ENCODE data around the gene PDGFD. TPM values are rescaled to one million over a fixed set of nuclear protein-coding genes. Genes with fewer than 3 reads are reported as not detected.

PDGFD gene
- total RNA-seq, 2 experiments from 2014 or later: 0.11 to 0.13 TPM

- POLR2A ChIA-PET: no interaction called here
- CTCF ChIA-PET: no interaction called here
These were observed 17.5 kb downstream of the PDGFD start for GRCh38 chr11:104146421-104146820.

GRCh38 chr11:104145062-104145461 is 18.9 kb downstream of the PDGFD start:
- ChIA-PET CTCF (no interaction called here), POLR2A (no interaction called here)

DNA sequence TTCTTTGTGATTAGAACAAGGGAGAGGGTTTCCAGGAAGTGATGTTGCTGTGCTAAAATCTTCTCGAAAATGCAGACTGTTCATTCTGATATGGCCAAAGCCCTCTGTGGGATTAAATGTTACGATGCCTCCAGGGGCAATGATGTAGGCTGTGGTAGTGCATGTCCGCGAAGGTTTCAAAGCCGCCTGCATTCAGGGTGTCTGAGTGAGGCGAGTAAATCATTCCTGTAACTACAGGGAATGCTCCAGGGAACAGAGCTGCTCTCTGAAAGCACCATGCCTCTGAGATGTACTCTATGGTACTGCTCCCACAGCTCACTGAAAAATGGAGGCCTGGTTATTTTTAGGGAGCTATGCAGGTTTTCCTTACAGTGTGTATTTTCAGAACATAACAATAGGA is 21.2 kb downstream of the PDGFD start:
- ChIA-PET POLR2A (no interaction called here), CTCF (no interaction called here)

GRCh38 chr11:104136861-104137260 is 27.1 kb downstream of the PDGFD start:
- ChIA-PET POLR2A (no interaction called here), CTCF (no interaction called here)

GRCh38 chr11:104134745-104135144 is 29.2 kb downstream of the PDGFD start:
- ChIA-PET POLR2A (no interaction called here), CTCF (no interaction called here)

- ChIA-PET POLR2A (no interaction called here), CTCF (no interaction called here)
These were observed 33.8 kb downstream of the PDGFD start for GRCh38 chr11:104130161-104130560.

DNA sequence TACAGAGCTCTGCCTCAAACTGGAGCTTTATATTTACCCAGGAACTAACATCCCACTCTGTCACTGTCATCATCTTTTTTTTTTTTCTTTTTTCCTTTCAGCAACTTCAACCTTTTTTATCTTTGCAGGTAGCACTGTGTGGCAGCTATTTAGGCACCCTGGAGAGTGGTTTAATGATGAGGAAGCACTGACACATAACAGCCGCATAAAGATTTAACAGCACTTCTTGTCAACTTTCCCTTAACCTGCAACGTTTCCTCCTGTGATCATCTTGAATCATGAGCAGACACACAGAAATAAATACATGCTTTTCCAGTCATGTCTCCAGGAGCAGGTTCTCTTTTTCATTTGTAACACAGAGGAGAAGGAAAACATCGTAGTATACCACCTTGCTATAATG is 34.8 kb downstream of the PDGFD start:
- POLR2A ChIA-PET: no interaction called here
- CTCF ChIA-PET: no interaction called here

- ChIA-PET POLR2A (no interaction called here), CTCF (no interaction called here)
These were observed 36.1 kb downstream of the PDGFD start for GRCh38 chr11:104127828-104128227.

- ChIA-PET POLR2A (no interaction called here), CTCF (no interaction called here)
These were observed 37.5 kb downstream of the PDGFD start for GRCh38 chr11:104126464-104126863.

DNA sequence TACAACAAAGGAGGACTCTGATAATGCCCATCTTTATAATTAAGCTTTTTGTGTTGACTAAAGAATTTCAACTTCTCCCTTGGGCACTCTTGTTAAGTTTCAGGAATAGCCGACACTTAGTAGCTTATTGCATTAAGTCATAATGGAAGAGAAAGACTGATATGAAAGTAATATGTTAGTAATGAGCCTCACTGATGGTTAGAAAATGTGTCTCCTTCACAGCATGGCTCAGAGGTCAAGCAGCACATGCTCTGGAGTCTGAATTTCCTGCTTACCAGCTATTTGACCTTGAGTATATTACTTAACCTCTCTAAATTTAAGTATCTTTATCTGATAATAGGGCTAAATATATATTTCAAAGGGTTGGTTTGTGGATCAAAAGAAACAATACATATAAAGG is 39.0 kb downstream of the PDGFD start:
- ChIA-PET POLR2A (no interaction called here), CTCF (no interaction called here)

- POLR2A ChIA-PET: no interaction called here
- CTCF ChIA-PET: no interaction called here
These were observed 41.1 kb downstream of the PDGFD start for GRCh38 chr11:104122836-104123235.

GRCh38 chr11:104122011-104122635 is 41.8 kb downstream of the PDGFD start:
- CTCF ChIA-PET: no interaction called here

GRCh38 chr11:104120493-104121137 is 43.3 kb downstream of the PDGFD start:
- POLR2A ChIA-PET: no interaction called here
- CTCF ChIA-PET: no interaction called here

More at GRCh38 chr11:104122011-104122635, 41.8 kb downstream of the PDGFD start:
- POLR2A ChIA-PET: no interaction called here

- POLR2A ChIA-PET: no interaction called here
- CTCF ChIA-PET: no interaction called here
These were observed 45.7 kb downstream of the PDGFD start for GRCh38 chr11:104118105-104118744.

DNA sequence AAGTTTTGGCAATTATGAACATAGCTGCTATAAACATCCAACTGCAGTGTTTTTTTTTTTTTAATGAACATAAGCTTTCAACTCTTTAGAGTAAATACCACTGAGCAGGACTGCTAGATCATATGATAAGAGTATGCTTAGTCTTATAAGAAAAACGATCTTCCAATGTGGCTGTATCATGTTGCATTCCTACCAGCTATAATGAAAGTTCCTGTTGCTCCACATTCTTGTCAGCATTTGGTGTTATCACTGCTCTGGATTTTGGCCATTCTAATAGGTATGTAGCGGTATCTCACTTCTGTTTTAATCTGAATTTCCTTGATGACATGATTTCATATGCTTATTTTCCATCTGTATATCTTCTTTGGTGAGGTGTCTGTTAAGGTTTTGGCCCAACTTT is 50.4 kb downstream of the PDGFD start:
- ChIA-PET POLR2A (no interaction called here), CTCF (no interaction called here)

GRCh38 chr11:104106136-104106754 is 57.7 kb downstream of the PDGFD start:
- POLR2A ChIA-PET: no interaction called here
- CTCF ChIA-PET: no interaction called here

DNA sequence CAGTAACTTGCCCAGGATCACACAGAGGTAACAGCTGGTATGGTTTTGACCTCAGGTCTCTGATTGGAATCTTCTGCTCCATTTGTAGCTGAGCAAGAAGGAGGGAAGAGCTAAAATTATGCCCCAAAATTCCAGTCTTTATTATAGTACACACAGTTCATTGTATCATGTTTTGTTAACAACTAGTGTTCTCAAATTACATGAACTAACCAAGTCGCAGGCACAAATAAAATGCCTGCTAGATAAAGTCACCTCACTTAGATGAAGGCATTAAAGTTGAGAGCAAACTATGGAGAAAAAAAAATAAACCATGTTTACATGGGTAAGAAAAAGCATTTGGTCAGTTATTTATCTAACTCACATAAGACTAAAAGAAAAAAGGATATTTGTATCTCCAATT is 58.8 kb downstream of the PDGFD start:
- POLR2A ChIA-PET: no interaction called here
- CTCF ChIA-PET: no interaction called here

- POLR2A ChIA-PET: no interaction called here
- CTCF ChIA-PET: no interaction called here
These were observed 59.3 kb downstream of the PDGFD start for GRCh38 chr11:104104664-104105063.

DNA sequence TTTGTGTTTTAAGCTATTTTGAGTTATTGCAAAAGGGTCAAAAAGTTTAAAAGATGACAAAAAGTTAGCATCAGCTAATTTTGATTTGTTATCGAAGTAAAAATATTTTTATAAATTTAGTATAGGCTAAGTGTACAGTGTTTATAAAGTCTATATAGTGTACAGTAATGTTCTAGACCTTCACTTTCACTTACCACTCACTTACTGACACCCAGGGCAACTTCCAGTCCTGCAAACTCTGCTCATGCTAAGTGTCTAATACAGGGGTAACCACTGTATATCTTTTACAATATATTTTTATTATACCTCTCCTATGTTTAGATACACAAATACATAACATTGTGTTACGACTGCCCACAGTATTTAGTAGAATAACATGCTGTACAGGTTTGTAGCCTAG is 59.7 kb downstream of the PDGFD start:
- ChIA-PET POLR2A (no interaction called here), CTCF (no interaction called here)

GRCh38 chr11:104098555-104098954 is 65.4 kb downstream of the PDGFD start:
- ChIA-PET CTCF (no interaction called here), POLR2A (no interaction called here)

DNA sequence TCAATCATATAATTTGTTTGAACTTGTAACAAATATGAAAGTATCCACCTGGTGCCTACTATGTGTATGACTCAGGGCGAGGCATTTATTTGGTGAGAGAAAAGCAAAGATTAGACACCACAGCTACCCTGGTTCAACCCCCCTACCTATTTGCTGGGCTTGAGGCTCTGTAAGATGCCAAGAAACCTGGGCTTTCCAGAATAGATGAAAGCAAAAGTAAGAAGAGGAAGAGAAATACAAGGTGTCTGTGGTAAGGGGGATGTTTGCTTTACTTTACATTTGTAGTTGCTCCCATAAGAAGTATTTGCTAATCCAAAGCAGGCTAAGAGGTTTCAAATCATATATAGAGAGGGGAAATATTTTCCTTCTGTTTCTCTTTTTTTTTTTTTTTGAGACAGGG is 65.8 kb downstream of the PDGFD start:
- POLR2A ChIA-PET: no interaction called here
- CTCF ChIA-PET: no interaction called here

DNA sequence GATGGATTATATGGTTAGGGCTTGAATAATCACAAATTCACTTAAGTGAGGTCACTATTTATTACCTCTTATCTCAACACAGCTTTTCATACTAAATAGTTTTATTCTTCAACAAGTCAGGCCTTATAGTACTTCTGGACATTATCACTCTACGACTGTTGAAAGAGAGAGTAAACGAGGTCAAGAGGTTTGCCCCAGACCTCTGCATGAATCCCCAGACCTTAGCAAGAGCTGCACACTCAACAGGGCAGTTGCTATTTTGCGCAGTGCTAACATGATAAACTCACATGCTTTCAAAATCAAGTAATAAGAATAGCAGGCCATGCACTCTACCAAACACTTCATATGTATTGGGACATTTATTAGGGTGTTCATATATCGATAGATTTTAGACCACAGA is 67.0 kb downstream of the PDGFD start:
- CTCF ChIA-PET: no interaction called here
- POLR2A ChIA-PET: no interaction called here

All from activated CD8-positive, alpha-beta memory T cell treated with anti-CD3 and anti-CD28 coated beads for 36 hours (primary cell).